PFSK-1 (cell line): ENCODE results near the gene AKR1D1.

Experiments
- POLR2AphosphoS5 ChIP-seq: IDR thresholded peaks from 2 replicates; pipeline ENCODE4 v1.6.1; 2012; ENCODE audit warnings: low read depth, mild to moderate bottlenecking, control low read depth, low read length, moderate library complexity
- SIN3A ChIP-seq: IDR thresholded peaks from 2 replicates; pipeline ENCODE4 v1.6.1; 2012; ENCODE audit warnings: mild to moderate bottlenecking, low read length, moderate library complexity, borderline replicate concordance; ENCODE audit not compliant: insufficient read depth
- TAF1 ChIP-seq: IDR thresholded peaks from 2 replicates; pipeline ENCODE4 v1.6.1; 2012; ENCODE audit warnings: low read length, control low read depth, borderline replicate concordance; ENCODE audit not compliant: insufficient read depth

- TF ChIP-seq POLR2AphosphoS5 = no peak
- no peak for TF ChIP-seq SIN3A
- TF ChIP-seq TAF1 = no peak
Observed at GRCh38 chr7:138105221-138105620, 29.0 kb downstream of the AKR1D1 start.
